Measurements from ENCODE around the gene GUCD1. TPM values are rescaled to one million over a fixed set of nuclear protein-coding genes. Genes with fewer than 3 reads are reported as not detected.

GUCD1 gene
- total and polyA plus RNA-seq, 2 of the 13 experiments (the other 11 are each of a cell fraction or from before 2014, with no cell fraction given) = 128 to 245 TPM

DNA sequence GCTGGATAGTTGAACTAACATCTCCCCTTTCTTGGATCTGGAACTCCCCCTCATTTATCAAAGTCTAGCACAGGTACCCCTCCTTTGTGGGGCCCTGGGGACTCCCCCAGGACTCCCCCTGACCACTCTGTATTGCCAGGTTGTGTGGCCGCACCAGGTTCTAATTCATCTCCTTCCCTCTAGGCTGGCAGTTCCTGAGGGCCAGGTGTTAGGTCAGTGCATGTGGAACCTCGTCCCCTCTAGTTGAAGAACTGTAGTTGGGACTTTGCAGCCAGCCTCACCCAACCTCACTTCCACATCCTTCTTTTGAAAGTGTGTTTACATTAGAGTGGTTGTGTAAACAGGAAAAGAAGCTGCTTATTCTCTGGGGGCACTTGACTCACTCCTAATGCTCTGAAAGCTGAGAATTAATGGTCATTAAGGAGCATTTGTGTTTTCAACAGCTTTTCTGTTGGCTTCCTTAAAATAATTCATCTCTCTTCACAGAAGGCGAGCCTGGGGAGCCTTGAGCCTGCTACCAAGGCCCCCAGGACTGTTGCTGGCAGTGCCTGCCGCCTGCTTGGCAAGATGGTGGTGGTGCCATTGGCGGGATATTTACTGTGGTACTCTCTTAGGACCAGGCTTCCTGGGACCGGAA, 48.0 kb downstream of the GUCD1 start (continued):
- peak; percentile 83 for TF ChIP-seq ZC3H4 (CRISPR knock-in tag; IDR thresholded peaks at IDR 0.05; ENCODE audit: borderline replicate concordance)
- TF ChIP-seq ZKSCAN8 (CRISPR knock-in tag; IDR thresholded peaks at IDR 0.05; ENCODE audit: borderline replicate concordance) = no peak
- TF ChIP-seq, protein P1, sequence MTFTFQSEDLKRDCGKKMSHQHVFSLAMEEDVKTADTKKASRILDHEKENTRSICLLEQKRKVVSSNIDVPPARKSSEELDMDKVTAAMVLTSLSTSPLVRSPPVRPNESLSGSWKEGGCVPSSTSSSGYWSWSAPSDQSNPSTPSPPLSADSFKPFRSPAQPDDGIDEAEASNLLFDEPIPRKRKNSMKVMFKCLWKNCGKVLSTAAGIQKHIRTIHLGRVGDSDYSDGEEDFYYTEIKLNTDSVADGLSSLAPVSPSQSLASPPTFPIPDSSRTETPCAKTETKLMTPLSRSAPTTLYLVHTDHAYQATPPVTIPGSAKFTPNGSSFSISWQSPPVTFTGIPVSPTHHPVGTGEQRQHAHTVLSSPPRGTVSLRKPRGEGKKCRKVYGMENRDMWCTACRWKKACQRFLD (CRISPR knock-in tag; IDR thresholded peaks at IDR 0.05; ENCODE audit: borderline replicate concordance) = no peak
- TF ChIP-seq MZF1 (CRISPR knock-in tag; IDR thresholded peaks at IDR 0.05; ENCODE audit: borderline replicate concordance) = 0 out of 2 replicates have a peak, but pooled peaks have one; percentile 90
- TF ChIP-seq SUZ12 (IDR thresholded peaks at IDR 0.05; ENCODE audit: low read depth, low read length) = no peak
- no peak for TF ChIP-seq ZNF138 (CRISPR knock-in tag; IDR thresholded peaks at IDR 0.05; ENCODE audit: low read depth)
- TF ChIP-seq CBX5 (CRISPR knock-in tag; IDR thresholded peaks at IDR 0.05; ENCODE audit: borderline replicate concordance) = no peak
- peak; percentile 55; the same call in 1 of the 2 replicates for TF ChIP-seq TBX2 (CRISPR knock-in tag; IDR thresholded peaks at IDR 0.05; ENCODE audit: borderline replicate concordance)
- no peak for TF ChIP-seq ZNF75D (CRISPR knock-in tag; IDR thresholded peaks at IDR 0.05; ENCODE audit: borderline replicate concordance)
- TF ChIP-seq, protein P2, sequence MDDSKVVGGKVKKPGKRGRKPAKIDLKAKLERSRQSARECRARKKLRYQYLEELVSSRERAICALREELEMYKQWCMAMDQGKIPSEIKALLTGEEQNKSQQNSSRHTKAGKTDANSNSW (CRISPR knock-in tag; IDR thresholded peaks at IDR 0.05; ENCODE audit: borderline replicate concordance) = no peak
- no peak for TF ChIP-seq HNRNPLL (IDR thresholded peaks at IDR 0.05; ENCODE audit: low read depth, low read length, poor library complexity, severe bottlenecking)
- TF ChIP-seq ZNF598 (CRISPR knock-in tag; IDR thresholded peaks at IDR 0.05; ENCODE audit: borderline replicate concordance) = no peak
- TF ChIP-seq, protein P3, sequence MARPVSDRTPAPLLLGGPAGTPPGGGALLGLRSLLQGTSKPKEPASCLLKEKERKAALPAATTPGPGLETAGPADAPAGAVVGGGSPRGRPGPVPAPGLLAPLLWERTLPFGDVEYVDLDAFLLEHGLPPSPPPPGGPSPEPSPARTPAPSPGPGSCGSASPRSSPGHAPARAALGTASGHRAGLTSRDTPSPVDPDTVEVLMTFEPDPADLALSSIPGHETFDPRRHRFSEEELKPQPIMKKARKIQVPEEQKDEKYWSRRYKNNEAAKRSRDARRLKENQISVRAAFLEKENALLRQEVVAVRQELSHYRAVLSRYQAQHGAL (CRISPR knock-in tag; IDR thresholded peaks at IDR 0.05; ENCODE audit: not compliant biosample characterization) = no peak
- TF ChIP-seq, protein P4, sequence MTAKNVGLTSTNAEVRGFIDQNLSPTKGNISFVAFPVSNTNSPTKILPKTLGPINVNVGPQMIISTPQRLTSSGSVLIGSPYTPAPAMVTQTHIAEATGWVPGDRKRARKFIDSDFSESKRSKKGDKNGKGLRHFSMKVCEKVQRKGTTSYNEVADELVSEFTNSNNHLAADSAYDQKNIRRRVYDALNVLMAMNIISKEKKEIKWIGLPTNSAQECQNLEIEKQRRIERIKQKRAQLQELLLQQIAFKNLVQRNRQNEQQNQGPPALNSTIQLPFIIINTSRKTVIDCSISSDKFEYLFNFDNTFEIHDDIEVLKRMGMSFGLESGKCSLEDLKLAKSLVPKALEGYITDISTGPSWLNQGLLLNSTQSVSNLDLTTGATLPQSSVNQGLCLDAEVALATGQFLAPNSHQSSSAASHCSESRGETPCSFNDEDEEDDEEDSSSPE (CRISPR knock-in tag; IDR thresholded peaks at IDR 0.05) = 0 out of 2 replicates have a peak, but pooled peaks have one; percentile 19
- TF ChIP-seq RFXANK (CRISPR knock-in tag; IDR thresholded peaks at IDR 0.05) = no peak
- TF ChIP-seq ZNF17 (CRISPR knock-in tag; IDR thresholded peaks at IDR 0.05) = no peak
- TF ChIP-seq JARID2 (CRISPR knock-in tag; IDR thresholded peaks at IDR 0.05; ENCODE audit: insufficient replicate concordance) = no peak
- TF ChIP-seq GABPB1 (CRISPR knock-in tag; IDR thresholded peaks at IDR 0.05) = peak; percentile 19; the same call in 1 of the 2 replicates
- peak; percentile 83 for TF ChIP-seq ELF3 (CRISPR knock-in tag; IDR thresholded peaks at IDR 0.05)
- 0 out of 2 replicates have a peak, but pooled peaks have one; percentile 21 for TF ChIP-seq HOXD1 (CRISPR knock-in tag; IDR thresholded peaks at IDR 0.05)
- TF ChIP-seq SNRNP70 (IDR thresholded peaks at IDR 0.05; ENCODE audit: low read depth, low read length) = no peak
- TF ChIP-seq TGIF2 (CRISPR knock-in tag; IDR thresholded peaks at IDR 0.05) = no peak
- no peak for TF ChIP-seq NFRKB (IDR thresholded peaks at IDR 0.05)
- peak; percentile 26; the same call in 1 of the 2 replicates for TF ChIP-seq ZNF605 (CRISPR knock-in tag; IDR thresholded peaks at IDR 0.05)
- TF ChIP-seq ZMYM3 (CRISPR knock-in tag; IDR thresholded peaks at IDR 0.05) = no peak
- no peak for TF ChIP-seq RFX3 (CRISPR knock-in tag; IDR thresholded peaks at IDR 0.05)
- TF ChIP-seq TOPORS (CRISPR knock-in tag; IDR thresholded peaks at IDR 0.05) = no peak; the same call in 1 of the 2 replicates
- TF ChIP-seq, protein P5, sequence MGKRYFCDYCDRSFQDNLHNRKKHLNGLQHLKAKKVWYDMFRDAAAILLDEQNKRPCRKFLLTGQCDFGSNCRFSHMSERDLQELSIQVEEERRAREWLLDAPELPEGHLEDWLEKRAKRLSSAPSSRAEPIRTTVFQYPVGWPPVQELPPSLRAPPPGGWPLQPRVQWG (CRISPR knock-in tag; IDR thresholded peaks at IDR 0.05; ENCODE audit: borderline replicate concordance, low read depth) = no peak
